Endodermal cell (in vitro differentiated cells): ENCODE results near the gene BUD31. TPM values are rescaled to one million over a fixed set of nuclear protein-coding genes. Genes with fewer than 3 reads are reported as not detected.

ENCODE experiments used
- DNase-seq: peaks from one replicate; pipeline ENCODE4 v3.0.0-alpha.2; 2017
- H3K27ac ChIP-seq: 2 replicates; pipeline ENCODE4 v1.5.1; 2013; ENCODE audit warnings: mild to moderate bottlenecking, low read depth, low read length, moderate library complexity
- H3K27me3 ChIP-seq: 2 replicates; pipeline ENCODE4 v1.6.1; 2013; ENCODE audit warnings: mild to moderate bottlenecking, low read length, moderate library complexity; ENCODE audit not compliant: insufficient read depth, control insufficient read depth, poor library complexity, severe bottlenecking
- H3K36me3 ChIP-seq: 2 replicates; pipeline ENCODE4 v1.7.0; 2013; ENCODE audit warnings: mild to moderate bottlenecking, low read length, moderate library complexity; ENCODE audit not compliant: control insufficient read depth, insufficient read depth
- H3K4me1 ChIP-seq: one replicate; pipeline ENCODE4 v1.7.0; 2013; ENCODE audit warnings: low read length; ENCODE audit not compliant: control insufficient read depth, insufficient read depth
- H3K4me3 ChIP-seq: 2 replicates; pipeline ENCODE4 v1.5.1; 2013; ENCODE audit warnings: mild to moderate bottlenecking, low read length, moderate library complexity
- H3K9ac ChIP-seq: 2 replicates; pipeline ENCODE4 v1.6.1; 2013; ENCODE audit warnings: mild to moderate bottlenecking, low read length, moderate library complexity; ENCODE audit not compliant: poor library complexity, severe bottlenecking; ENCODE audit errors: extremely low read depth
- H3K9me3 ChIP-seq: 2 replicates; pipeline ENCODE4 v1.6.1; 2013; ENCODE audit warnings: mild to moderate bottlenecking, low read length, moderate library complexity; ENCODE audit not compliant: control insufficient read depth
- H3K27ac Mint-ChIP-seq: 2 replicates; pipeline ENCODE4 v1.8.0; 2020; ENCODE audit warnings: mixed read lengths
- H3K27me3 Mint-ChIP-seq: 2 replicates; pipeline ENCODE4 v1.8.0; 2021; ENCODE audit warnings: mild to moderate bottlenecking, mixed read lengths; ENCODE audit not compliant: insufficient read depth
- H3K36me3 Mint-ChIP-seq: 2 replicates; pipeline ENCODE4 v1.8.0; 2020; ENCODE audit warnings: low read depth, mixed read lengths
- H3K4me1 Mint-ChIP-seq: 2 replicates; pipeline ENCODE4 v1.8.0; 2020; ENCODE audit warnings: mixed read lengths
- H3K4me3 Mint-ChIP-seq: 2 replicates; pipeline ENCODE4 v1.8.0; 2020; ENCODE audit warnings: mild to moderate bottlenecking, moderate library complexity, mixed read lengths
- H3K9me3 Mint-ChIP-seq: 2 replicates; pipeline ENCODE4 v1.8.0; 2020; ENCODE audit warnings: mild to moderate bottlenecking, mixed read lengths
- CTCF ChIP-seq: fragments of 200-600 bp; sonication (generic); conservative IDR thresholded peaks from 2 replicates; pipeline ENCODE4 v1.5.0; 2021; ENCODE audit warnings: antibody characterized with exemption, mild to moderate bottlenecking
- WGBS, 2 experiments: methylation state at CpG; one replicate each; pipeline versions ENCODE4 v1.1.5 to v1.1.7; 2013; ENCODE audit warnings: missing lambda C conversion rate in 2 of 2, mixed read lengths in 1 of 2; ENCODE audit not compliant: insufficient coverage in 1 of 2, insufficient read length in 1 of 2; 5-methylcytosine and 5-hydroxymethylcytosine counted together
- total RNA-seq, 2 donors: library from RNA; stranded (reverse); fragmentation: NEBNext Ultra II Directional in 1 of 2; extraction: Animal tissue kit (Norgen Biotek cat#: 25700) in 1 of 2; gene quantifications; 2 replicates in 1 of 2; 3 replicates in 1 of 2; pipeline ENCODE4 v1.2.1, GENCODE V29; 2021

The BUD31 gene
- total RNA-seq, 2 donors from 2014 or later = 102 to 117 TPM

- TF ChIP-seq CTCF = no peak
- no peaks in the 10 kb centered on the region for H3K9me3 ChIP-seq
- 72% methylated on average over 9 of the region's 9 CpGs; no CpG with 5 or more reads in 1 of the 2 experiments for WGBS, 2 experiments
- H3K4me1 Mint-ChIP-seq = peaks cover 9% of the 10 kb centered on the region
- H3K4me1 ChIP-seq = peaks cover 2% of the 10 kb centered on the region
- H3K36me3 Mint-ChIP-seq = peaks cover 37% of the 10 kb centered on the region
- peak overlapping the region; percentile 96 for H3K4me3 Mint-ChIP-seq
- no peak for DNase-seq
- no peak overlapping the region for H3K27ac ChIP-seq
- peak overlapping the region; percentile 92 for H3K27ac Mint-ChIP-seq
- H3K9ac ChIP-seq = peak overlapping the region; percentile 79
- no peaks in the 10 kb centered on the region for H3K9me3 Mint-ChIP-seq
- peaks cover 40% of the 10 kb centered on the region for H3K36me3 ChIP-seq
- H3K4me3 ChIP-seq = peak overlapping the region; percentile 92
- H3K27me3 Mint-ChIP-seq = no peaks in the 10 kb centered on the region
- no peaks in the 10 kb centered on the region for H3K27me3 ChIP-seq
Measured at GRCh38 chr7:99440195-99440594, 31.4 kb downstream of the BUD31 start.

- DNase-seq = no peak
- no peaks in the 10 kb centered on the region for H3K27me3 ChIP-seq
- H3K9ac ChIP-seq = no peak overlapping the region
- no peaks in the 10 kb centered on the region for H3K27me3 Mint-ChIP-seq
- no peak overlapping the region for H3K4me3 Mint-ChIP-seq
- H3K36me3 ChIP-seq = peaks cover 87% of the 10 kb centered on the region
- no peak for TF ChIP-seq CTCF
- no peak overlapping the region for H3K4me3 ChIP-seq
- no peaks in the 10 kb centered on the region for H3K9me3 ChIP-seq
- peaks cover 2% of the 10 kb centered on the region for H3K4me1 Mint-ChIP-seq
- no peak overlapping the region for H3K27ac ChIP-seq
- no peaks in the 10 kb centered on the region for H3K4me1 ChIP-seq
- no peak overlapping the region for H3K27ac Mint-ChIP-seq
- H3K36me3 Mint-ChIP-seq = peaks cover 72% of the 10 kb centered on the region
- 96 to 100% methylated on average over 4 of the region's 4 CpGs for WGBS, 2 experiments
- no peaks in the 10 kb centered on the region for H3K9me3 Mint-ChIP-seq
Measured at GRCh38 chr7:99446096-99446495, 37.3 kb downstream of the BUD31 start.

GRCh38 chr7:99447943-99448342 is 39.2 kb downstream of the BUD31 start:
- no peaks in the 10 kb centered on the region for H3K4me1 ChIP-seq
- no peak overlapping the region for H3K4me3 Mint-ChIP-seq
- H3K9me3 Mint-ChIP-seq = no peaks in the 10 kb centered on the region
- H3K4me1 Mint-ChIP-seq = no peaks in the 10 kb centered on the region
- no peaks in the 10 kb centered on the region for H3K9me3 ChIP-seq
- peak; percentile 69 for DNase-seq
- 91 to 96% methylated on average over 9 to 10 of the region's 10 CpGs for WGBS, 2 experiments
- H3K9ac ChIP-seq = no peak overlapping the region
- no peaks in the 10 kb centered on the region for H3K27me3 ChIP-seq
- H3K27ac ChIP-seq = no peak overlapping the region
- peak; percentile 51 for TF ChIP-seq CTCF
- H3K36me3 ChIP-seq = peaks cover 89% of the 10 kb centered on the region
- H3K36me3 Mint-ChIP-seq = peaks cover 78% of the 10 kb centered on the region
- H3K27me3 Mint-ChIP-seq = no peaks in the 10 kb centered on the region
- H3K4me3 ChIP-seq = no peak overlapping the region
- no peak overlapping the region for H3K27ac Mint-ChIP-seq
